Fibroblast of villous mesenchyme (primary cell): ENCODE results near the gene CIBAR2. TPM values are rescaled to one million over a fixed set of nuclear protein-coding genes. Genes with fewer than 3 reads are reported as not detected.

Source experiments
- DNase-seq: peaks from one replicate; pipeline ENCODE4 v3.0.0-alpha.2; 2010; ENCODE audit warnings: low read depth
- H3K4me3 ChIP-seq: 2 replicates; pipeline ENCODE4 v1.5.1; 2011; ENCODE audit warnings: low read depth, mild to moderate bottlenecking, low read length
- total RNA-seq: library from RNA; depleted of rRNA; stranded (reverse); fragments of >200 nt; gene quantifications from 2 replicates; pipeline ENCODE4 v1.2.3, GENCODE V29; 2012
- TF ChIP-seq, protein P1 (sequence below): IDR thresholded peaks from 2 replicates; pipeline ENCODE4 v1.5.1; 2012; ENCODE audit warnings: low read depth, mild to moderate bottlenecking, low read length; ENCODE audit not compliant: insufficient read depth

Gene CIBAR2
- total RNA-seq, 1 donor, result not detected

DNA sequence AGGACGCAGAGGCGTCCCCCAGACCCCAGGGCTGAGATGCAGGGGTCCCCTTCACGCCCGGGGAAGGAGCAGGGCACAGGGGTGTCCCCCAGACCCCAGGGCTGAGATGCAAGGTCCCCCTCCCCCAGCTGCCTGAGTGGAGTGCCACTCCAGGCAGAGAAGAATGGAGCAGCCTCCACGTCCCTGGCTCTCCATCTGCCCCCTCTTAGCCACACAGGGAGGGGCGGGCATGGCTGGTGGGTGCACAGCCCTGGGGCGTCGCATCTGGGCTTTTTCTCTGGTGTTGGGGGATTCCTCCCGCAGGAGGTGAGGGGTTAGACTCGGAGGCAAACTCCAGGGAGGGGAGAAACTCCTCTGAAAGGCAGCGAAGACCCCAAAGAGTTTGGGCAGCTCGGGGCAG lies 17.5 kb downstream of the CIBAR2 start:
- TF ChIP-seq, protein P1, sequence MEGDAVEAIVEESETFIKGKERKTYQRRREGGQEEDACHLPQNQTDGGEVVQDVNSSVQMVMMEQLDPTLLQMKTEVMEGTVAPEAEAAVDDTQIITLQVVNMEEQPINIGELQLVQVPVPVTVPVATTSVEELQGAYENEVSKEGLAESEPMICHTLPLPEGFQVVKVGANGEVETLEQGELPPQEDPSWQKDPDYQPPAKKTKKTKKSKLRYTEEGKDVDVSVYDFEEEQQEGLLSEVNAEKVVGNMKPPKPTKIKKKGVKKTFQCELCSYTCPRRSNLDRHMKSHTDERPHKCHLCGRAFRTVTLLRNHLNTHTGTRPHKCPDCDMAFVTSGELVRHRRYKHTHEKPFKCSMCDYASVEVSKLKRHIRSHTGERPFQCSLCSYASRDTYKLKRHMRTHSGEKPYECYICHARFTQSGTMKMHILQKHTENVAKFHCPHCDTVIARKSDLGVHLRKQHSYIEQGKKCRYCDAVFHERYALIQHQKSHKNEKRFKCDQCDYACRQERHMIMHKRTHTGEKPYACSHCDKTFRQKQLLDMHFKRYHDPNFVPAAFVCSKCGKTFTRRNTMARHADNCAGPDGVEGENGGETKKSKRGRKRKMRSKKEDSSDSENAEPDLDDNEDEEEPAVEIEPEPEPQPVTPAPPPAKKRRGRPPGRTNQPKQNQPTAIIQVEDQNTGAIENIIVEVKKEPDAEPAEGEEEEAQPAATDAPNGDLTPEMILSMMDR, result no peak
- no peak for DNase-seq
- H3K4me3 ChIP-seq, result no peak overlapping the region

DNA sequence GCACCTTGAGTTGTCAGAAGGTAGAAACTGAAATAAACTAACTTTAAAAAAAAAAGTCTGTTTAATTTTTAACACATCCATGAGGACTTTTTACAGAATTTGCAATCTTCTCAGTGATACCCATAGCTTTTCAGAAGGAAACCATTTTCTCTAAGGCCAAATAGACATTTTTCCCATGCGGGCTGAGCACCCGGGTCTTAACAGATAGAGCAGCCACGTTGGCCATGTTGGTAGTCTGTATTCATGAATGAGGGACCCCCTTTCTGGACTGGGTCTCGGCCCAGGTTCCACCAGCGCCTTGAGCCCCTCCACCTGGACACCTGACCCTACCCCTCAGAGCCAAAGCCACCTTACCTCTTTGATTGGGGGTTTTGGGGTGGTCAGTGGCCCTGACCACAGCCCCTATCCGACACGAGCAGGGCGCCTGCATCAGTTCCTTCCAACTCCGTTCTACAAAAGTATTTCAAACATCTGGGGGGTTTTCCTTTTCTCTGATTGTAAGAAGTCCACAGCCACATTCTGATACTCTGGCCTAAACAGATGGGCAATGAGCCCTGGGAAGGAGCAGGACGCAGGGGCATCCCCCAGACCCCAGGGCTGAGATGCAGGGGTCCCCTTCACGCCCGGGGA lies 18.0 kb downstream of the CIBAR2 start:
- DNase-seq, result no peak
- TF ChIP-seq, protein P1, result no peak
- H3K4me3 ChIP-seq, result no peak overlapping the region

DNA sequence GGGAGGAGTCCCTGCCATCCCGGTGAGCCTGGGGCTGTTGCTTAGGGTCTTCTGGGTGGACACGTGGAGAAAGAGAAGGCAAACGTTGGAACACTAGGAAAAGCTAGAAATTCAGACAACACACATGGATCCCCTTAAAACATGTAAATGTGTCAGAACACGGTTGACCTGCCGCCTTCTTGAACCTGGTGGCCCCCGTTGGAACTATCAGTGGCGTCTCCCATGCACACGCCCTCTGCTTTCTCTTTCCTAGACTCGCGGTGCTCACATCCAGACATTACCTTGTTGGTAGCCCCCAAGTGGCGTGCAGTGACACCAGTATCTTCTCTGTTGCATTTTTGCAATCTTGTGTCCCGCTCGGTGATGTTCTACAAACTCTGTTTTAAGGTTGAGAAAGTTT lies 18.6 kb downstream of the CIBAR2 start:
- TF ChIP-seq, protein P1, result no peak
- DNase-seq, result no peak
- H3K4me3 ChIP-seq, result no peak overlapping the region

DNA sequence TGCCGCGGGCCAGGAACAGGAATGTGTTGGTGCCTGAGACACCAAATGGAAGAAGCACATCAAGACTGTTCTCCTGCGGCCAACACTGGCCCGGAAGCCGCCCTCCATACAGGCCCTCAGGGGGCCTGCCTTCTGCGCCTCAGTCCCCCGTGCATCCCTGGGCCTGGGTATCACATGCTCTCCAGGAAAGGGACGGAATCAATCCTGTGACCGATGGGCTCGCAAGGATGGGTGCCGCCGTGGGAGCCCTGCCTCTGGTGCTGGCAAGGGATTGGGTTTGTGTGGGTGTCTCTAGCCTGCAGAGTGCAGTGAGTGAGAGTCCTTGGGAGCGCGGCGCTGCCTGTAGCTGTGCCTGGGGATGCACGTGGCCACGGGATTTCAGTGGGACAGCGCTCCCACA lies 19.4 kb downstream of the CIBAR2 start:
- no peak for DNase-seq
- TF ChIP-seq, protein P1, result no peak
- H3K4me3 ChIP-seq, result no peak overlapping the region

DNA sequence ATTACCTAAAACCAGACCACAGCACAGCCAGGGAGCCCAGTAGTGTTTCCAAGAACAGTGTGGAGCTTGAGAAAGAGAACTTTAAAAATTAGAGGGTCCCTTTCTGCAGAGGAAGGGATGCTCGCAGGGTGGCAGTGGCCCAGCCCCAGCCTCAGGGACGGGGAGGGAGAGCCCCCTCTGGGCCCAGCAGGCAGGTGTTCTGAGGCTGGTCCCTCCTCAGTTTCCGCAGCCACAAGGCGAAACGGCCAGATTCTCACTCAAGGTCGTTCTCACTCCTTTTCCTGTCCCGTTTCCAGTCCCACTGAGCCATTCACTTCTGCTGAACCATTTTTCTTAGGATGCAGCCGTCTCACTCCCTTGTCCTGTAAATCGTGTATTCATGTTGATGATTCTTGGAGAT lies 20.0 kb downstream of the CIBAR2 start:
- no peak for DNase-seq
- no peak overlapping the region for H3K4me3 ChIP-seq
- TF ChIP-seq, protein P1, result no peak

DNA sequence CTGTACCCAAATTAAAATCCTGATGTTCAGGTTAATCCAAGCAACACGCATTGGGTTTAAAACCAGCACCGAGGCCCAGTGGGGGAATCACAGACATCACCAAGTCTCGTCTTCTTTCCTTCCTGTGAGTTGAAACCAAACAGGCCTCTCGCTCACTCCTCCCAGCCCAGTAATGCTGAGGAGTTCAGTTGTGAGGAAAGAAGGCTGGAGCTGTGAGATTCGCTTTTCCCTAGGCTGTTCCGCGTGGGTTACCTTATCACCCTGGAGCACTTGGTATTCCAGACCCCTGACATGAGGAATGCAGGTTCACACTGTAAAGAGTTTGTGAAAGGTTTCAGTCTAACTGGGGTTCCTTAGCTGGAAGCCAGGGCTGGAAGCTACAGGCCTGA lies 20.8 kb downstream of the CIBAR2 start:
- H3K4me3 ChIP-seq, result no peak overlapping the region
- TF ChIP-seq, protein P1, result no peak
- DNase-seq, result no peak
